Adipocyte (in vitro differentiated cells): ENCODE results near the gene ARFGAP1.

Experiments
- DNase-seq: peaks from one replicate; pipeline ENCODE4 v3.0.0-alpha.2; 2015; ENCODE audit warnings: low read depth
- H3K27me3 ChIP-seq: replicated peaks from 2 replicates; pipeline ENCODE4 v1.7.0; 2013; ENCODE audit warnings: mild to moderate bottlenecking, low read length, moderate library complexity; ENCODE audit not compliant: control insufficient read depth, insufficient read depth
- H3K36me3 ChIP-seq: 2 replicates; pipeline ENCODE4 v1.7.0; 2013; ENCODE audit warnings: low read length, mild to moderate bottlenecking, moderate library complexity; ENCODE audit not compliant: control insufficient read depth, insufficient read depth, severe bottlenecking
- H3K4me1 ChIP-seq: 2 replicates; pipeline ENCODE4 v1.7.0; 2013; ENCODE audit warnings: mild to moderate bottlenecking, low read length, moderate library complexity; ENCODE audit not compliant: control insufficient read depth, insufficient read depth
- H3K4me3 ChIP-seq: 2 replicates; pipeline ENCODE4 v1.7.0; 2013; ENCODE audit warnings: mild to moderate bottlenecking, low read length, moderate library complexity
- H3K9ac ChIP-seq: 2 replicates; pipeline ENCODE4 v1.7.0; 2013; ENCODE audit warnings: mild to moderate bottlenecking, low read length, moderate library complexity
- H3K9me3 ChIP-seq: 2 replicates; pipeline ENCODE4 v1.7.0; 2013; ENCODE audit warnings: mild to moderate bottlenecking, low read length, moderate library complexity; ENCODE audit not compliant: control insufficient read depth

ARFGAP1 gene

GRCh38 chr20:63272105-63273058, at the start of gene ARFGAP1:
TSS of gene ARFGAP1 (plus strand) at chr20:63272813. CDS start at chr20:63275581, 2,768 bp downstream.
- peak within 1 kb of the TSS; percentile 93 for H3K9ac ChIP-seq
- peak within 1 kb of the TSS; percentile 98 for H3K4me3 ChIP-seq
- peaks cover 19% of the 10 kb centered on the region for H3K4me1 ChIP-seq
- H3K9me3 ChIP-seq: no peaks in the 10 kb centered on the region
- peaks cover 16% of the 10 kb centered on the region for H3K36me3 ChIP-seq
- peak; percentile 97 for DNase-seq
- H3K27me3 ChIP-seq: peaks cover 19% of the 10 kb centered on the region

- H3K36me3 ChIP-seq: no peaks in the 10 kb centered on the region
- peak; percentile 76 for DNase-seq
- no peak overlapping the region for H3K9ac ChIP-seq
- H3K9me3 ChIP-seq: no peaks in the 10 kb centered on the region
- H3K4me3 ChIP-seq: no peak overlapping the region
- peaks cover 26% of the 10 kb centered on the region for H3K27me3 ChIP-seq
- H3K4me1 ChIP-seq: no peaks in the 10 kb centered on the region
Measured at GRCh38 chr20:63223121-63223825, 49.3 kb upstream of the ARFGAP1 start.

GRCh38 chr20:63223826-63224207, 48.8 kb upstream of the ARFGAP1 start:
- no peak overlapping the region for H3K4me3 ChIP-seq
- DNase-seq: no peak
- H3K4me1 ChIP-seq: no peaks in the 10 kb centered on the region
- H3K9me3 ChIP-seq: no peaks in the 10 kb centered on the region
- no peaks in the 10 kb centered on the region for H3K36me3 ChIP-seq
- no peak overlapping the region for H3K9ac ChIP-seq
- peaks cover 26% of the 10 kb centered on the region for H3K27me3 ChIP-seq

- H3K4me3 ChIP-seq: no peak overlapping the region
- peaks cover 22% of the 10 kb centered on the region for H3K27me3 ChIP-seq
- H3K9me3 ChIP-seq: no peaks in the 10 kb centered on the region
- peak; percentile 43 for DNase-seq
- H3K9ac ChIP-seq: no peak overlapping the region
- H3K4me1 ChIP-seq: no peaks in the 10 kb centered on the region
- no peaks in the 10 kb centered on the region for H3K36me3 ChIP-seq
Measured at GRCh38 chr20:63224412-63225081, 48.1 kb upstream of the ARFGAP1 start.

GRCh38 chr20:63225082-63225454, 47.5 kb upstream of the ARFGAP1 start:
- Histone ChIP-seq H3K27me3 (peaks cover 17% of the 10 kb centered on the region), H3K36me3 (no peaks in the 10 kb centered on the region), H3K4me3 (no peak overlapping the region), H3K9ac (no peak overlapping the region), H3K4me1 (no peaks in the 10 kb centered on the region), H3K9me3 (no peaks in the 10 kb centered on the region)
- DNase-seq: no peak

GRCh38 chr20:63226042-63226943, 46.3 kb upstream of the ARFGAP1 start:
- Histone ChIP-seq H3K4me1 (peaks cover 9% of the 10 kb centered on the region), H3K36me3 (no peaks in the 10 kb centered on the region), H3K27me3 (peaks cover 5% of the 10 kb centered on the region), H3K9ac (no peak overlapping the region), H3K4me3 (no peak overlapping the region), H3K9me3 (no peaks in the 10 kb centered on the region)
- DNase-seq: no peak

GRCh38 chr20:63227260-63227659, 45.4 kb upstream of the ARFGAP1 start:
- Histone ChIP-seq H3K9ac (no peak overlapping the region), H3K4me3 (no peak overlapping the region), H3K36me3 (no peaks in the 10 kb centered on the region), H3K27me3 (no peaks in the 10 kb centered on the region), H3K9me3 (no peaks in the 10 kb centered on the region), H3K4me1 (peaks cover 19% of the 10 kb centered on the region)
- no peak for DNase-seq

GRCh38 chr20:63228806-63229205, 43.8 kb upstream of the ARFGAP1 start:
- H3K27me3 ChIP-seq: no peaks in the 10 kb centered on the region
- H3K9me3 ChIP-seq: no peaks in the 10 kb centered on the region
- peaks cover 30% of the 10 kb centered on the region for H3K4me1 ChIP-seq
- H3K4me3 ChIP-seq: no peak overlapping the region
- no peaks in the 10 kb centered on the region for H3K36me3 ChIP-seq
- no peak overlapping the region for H3K9ac ChIP-seq
- no peak for DNase-seq

GRCh38 chr20:63230800-63231268, 41.8 kb upstream of the ARFGAP1 start:
- Histone ChIP-seq H3K27me3 (no peaks in the 10 kb centered on the region), H3K36me3 (no peaks in the 10 kb centered on the region), H3K9ac (peak overlapping the region; percentile 10), H3K4me1 (peaks cover 41% of the 10 kb centered on the region), H3K9me3 (no peaks in the 10 kb centered on the region), H3K4me3 (no peak overlapping the region)
- peak; percentile 71 for DNase-seq

GRCh38 chr20:63232235-63233060, 40.2 kb upstream of the ARFGAP1 start:
- Histone ChIP-seq H3K4me1 (peaks cover 42% of the 10 kb centered on the region), H3K27me3 (peaks cover 7% of the 10 kb centered on the region), H3K4me3 (peak overlapping the region; percentile 2), H3K9ac (peak overlapping the region; percentile 7), H3K9me3 (no peaks in the 10 kb centered on the region), H3K36me3 (no peaks in the 10 kb centered on the region)
- DNase-seq: peak; percentile 58
